AG09319 (cell line): ENCODE data around the gene ARHGEF6.

Source experiments
- DNase-seq: peaks from one replicate; pipeline ENCODE4 v3.0.0-alpha.2; 2010; ENCODE audit warnings: low read depth; ENCODE audit errors: extremely low read depth
- TF ChIP-seq, protein P1 (sequence below): IDR thresholded peaks from 2 replicates; pipeline ENCODE4 v1.5.1; 2011; ENCODE audit warnings: low read depth, mild to moderate bottlenecking, inconsistent platforms, low read length, moderate library complexity

Gene ARHGEF6

DNA sequence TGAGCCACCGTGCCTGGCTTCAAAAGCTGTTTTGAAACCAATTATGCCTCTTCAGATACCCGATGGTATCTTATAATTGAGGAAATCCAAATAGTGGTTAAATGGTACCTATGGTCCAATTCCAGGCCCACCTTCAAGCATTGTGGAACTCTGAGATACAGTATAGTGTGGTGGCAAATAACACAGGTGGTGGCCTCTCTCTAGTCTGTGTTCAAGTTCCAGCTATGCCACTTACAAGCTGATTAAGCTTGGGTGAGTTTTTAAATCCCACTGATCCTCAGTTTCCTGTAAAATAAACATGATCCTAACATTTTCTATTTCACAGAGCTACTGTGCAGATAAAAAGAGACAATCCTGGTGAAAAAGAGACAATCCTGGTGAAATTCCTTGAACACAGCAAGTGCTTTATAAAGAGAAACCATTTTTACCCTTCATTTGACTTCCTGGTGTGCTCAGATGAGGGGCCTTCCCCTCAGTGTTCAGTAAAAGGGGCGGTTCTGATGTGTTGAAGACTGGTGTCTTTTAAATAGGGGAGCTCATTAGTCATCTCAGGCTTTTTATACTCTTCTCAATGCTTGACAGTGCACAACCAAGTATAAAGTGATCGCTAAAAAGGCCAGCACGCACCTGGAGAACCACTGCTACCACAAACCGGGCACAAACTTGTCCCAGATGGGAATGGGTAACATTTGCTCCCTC lies 163.6 kb downstream of the ARHGEF6 start:
- DNase-seq = no peak
- TF ChIP-seq, protein P1, sequence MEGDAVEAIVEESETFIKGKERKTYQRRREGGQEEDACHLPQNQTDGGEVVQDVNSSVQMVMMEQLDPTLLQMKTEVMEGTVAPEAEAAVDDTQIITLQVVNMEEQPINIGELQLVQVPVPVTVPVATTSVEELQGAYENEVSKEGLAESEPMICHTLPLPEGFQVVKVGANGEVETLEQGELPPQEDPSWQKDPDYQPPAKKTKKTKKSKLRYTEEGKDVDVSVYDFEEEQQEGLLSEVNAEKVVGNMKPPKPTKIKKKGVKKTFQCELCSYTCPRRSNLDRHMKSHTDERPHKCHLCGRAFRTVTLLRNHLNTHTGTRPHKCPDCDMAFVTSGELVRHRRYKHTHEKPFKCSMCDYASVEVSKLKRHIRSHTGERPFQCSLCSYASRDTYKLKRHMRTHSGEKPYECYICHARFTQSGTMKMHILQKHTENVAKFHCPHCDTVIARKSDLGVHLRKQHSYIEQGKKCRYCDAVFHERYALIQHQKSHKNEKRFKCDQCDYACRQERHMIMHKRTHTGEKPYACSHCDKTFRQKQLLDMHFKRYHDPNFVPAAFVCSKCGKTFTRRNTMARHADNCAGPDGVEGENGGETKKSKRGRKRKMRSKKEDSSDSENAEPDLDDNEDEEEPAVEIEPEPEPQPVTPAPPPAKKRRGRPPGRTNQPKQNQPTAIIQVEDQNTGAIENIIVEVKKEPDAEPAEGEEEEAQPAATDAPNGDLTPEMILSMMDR = no peak
